GM21515 (cell line): ENCODE data around the gene HSDL2.

Experiments
- ATAC-seq: cut with Tn5 transposase; IDR thresholded peaks from one replicate; pipeline ENCODE4 v1.9.1; 2021; ENCODE audit not compliant: unreplicated experiment

Gene HSDL2

GRCh38 chr9:112380102-112380824 is at the start of gene HSDL2:
HSDL2 (plus strand) TSS chr9:112380108; CDS start chr9:112380164, 56 bp downstream.
- peak; percentile 25 for ATAC-seq

- no peak for ATAC-seq
Measured at GRCh38 chr9:112331674-112331952, 48.3 kb upstream of the HSDL2 start.

- no peak for ATAC-seq
Measured at GRCh38 chr9:112332214-112332613, 47.7 kb upstream of the HSDL2 start.

DNA sequence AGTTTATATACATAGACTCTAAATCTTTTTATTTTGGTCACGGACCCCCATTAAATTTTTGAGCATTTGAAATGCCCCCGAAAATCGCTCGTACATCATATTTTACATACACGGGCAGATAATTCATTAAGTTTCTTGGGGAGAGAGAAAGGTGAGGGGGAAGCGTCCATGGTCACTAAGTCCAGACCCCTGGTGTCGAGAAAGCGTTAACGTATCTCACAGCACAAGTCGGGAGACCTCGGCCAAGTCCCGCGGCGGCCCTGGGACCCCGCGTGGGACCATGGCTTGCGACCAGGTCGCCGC is 47.3 kb upstream of the HSDL2 start:
- no peak for ATAC-seq

DNA sequence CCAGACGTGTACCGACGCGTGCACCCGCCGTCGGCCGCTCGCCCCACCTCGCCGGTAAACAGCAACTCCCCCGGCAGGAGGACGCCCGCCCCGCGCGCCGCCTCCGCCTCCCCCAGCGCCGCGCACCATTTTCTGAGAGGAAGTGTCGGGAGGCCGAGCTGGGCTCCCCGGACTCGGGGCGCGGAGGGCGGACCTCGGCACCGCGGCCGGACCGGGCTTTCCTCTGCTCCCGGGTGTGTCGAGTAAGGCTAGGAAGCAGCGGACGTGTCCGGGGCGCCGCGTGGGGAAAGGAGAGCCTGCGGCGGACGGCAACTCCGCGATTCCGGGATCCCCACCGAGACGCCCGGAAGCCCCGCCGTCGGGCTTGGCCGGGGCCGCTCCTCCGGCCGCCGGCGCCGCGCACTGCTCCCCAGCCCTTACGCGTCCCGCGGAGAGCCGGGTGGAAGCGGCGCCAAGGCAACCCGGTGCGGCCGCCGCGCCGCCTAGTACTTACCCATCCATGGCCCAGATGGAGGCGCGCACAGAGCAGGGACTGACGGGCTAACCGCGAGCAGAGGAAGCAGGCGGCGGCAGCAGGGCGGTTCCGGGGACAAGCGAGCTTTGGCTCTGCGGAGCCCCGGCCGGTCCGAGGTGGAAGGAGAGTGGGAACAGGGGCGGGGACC is 46.8 kb upstream of the HSDL2 start, which contains the start of gene PTBP3:
Gene PTBP3 (minus strand): TSS at position 643 of the 662 bp plus-strand sequence. CDS start 35,754 bp downstream, outside the sequence.
- ATAC-seq, result peak; percentile 59

DNA sequence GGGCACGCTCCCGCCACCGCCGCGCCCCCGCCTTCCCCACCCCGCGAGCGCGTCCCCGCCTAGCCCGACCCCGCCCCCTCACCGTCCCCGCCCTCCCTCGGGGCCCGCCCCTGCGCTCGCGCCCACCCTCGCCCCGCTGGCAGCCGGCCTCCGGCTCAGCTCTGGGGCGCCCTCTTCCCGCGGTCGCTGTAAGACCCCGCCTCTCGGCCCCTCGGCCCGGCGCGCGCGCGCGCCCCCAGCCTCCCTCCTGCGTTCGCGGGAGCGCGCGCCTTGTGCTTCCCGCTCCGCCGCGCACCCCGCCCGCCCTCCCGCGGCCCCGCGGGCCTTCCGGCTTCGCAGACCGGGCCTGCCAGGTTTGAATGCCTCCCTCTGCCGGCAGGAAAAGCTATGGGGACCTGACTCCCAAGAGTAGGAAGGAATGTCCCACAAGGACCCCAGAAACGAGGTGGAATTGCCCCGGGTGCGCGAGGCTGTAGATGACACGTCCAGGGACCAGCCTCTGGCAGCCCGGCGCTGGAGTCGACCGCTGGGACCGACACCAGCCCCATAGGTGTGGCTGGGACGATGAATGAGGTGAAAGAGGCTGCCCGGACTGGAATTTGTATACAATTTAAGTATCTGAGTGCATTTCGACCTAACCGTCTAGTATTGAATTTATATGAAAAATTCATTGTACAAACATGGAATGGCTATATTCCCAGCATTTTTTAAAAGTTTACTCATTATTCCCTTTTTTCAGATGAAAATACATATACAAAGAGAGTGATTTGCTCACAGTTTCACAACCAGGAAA is 46.1 kb upstream of the HSDL2 start:
- peak; percentile 65 for ATAC-seq

DNA sequence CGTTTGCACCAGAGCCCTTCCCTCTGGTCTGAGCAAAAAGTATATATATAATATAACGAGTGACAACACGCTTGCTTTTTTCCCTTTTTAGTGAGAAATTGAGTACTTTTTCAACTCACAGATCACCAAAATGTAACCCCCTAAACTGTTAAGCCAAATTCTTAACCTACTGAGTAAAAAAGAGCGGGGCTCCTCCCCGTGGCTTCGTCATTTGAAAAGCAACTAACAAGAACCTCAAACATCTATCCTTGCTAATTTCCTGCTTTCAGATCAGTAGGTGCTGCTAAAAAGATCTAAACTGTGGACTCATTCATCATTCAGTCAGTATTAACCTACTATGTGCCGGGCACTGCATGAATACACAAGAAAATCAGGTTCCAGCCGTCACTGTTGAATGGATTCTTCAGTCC is 45.5 kb upstream of the HSDL2 start:
- ATAC-seq, result no peak

DNA sequence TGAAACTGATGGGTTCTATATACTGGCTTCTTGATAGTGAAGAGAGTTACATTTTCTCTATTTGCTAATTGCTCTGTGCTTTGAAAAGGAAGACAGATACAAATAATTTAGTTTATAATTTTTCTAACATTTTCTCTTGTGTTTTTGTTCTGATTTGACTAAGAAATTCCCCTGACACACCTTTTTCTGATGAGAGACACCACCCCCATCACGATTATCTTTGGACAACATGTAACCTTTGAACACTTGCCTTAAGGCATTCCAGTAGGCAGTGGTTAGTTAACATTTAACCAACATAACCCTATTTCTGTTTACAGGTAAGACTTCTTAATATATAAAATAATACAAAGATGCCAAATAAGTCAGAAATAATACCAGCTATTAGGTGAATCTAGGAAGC is 42.4 kb upstream of the HSDL2 start:
- no peak for ATAC-seq

DNA sequence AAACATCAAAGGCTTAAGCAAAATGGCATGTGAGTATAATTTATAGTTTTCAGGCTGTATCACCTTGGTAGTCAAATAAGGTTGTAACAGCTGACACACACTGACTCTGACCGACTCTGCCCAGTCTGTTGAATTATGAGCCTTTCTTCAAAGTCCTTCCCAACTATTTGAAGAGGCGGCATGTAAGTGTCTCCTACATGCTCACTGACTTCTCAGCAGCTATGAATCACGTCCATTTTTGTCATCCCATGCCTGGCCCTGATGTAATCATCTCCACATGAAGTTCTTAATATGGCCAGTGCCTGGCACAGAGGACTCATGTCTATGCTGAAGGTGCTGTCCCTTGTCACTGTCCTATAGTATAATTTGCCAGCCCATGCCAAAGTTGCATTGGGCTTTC is 41.3 kb upstream of the HSDL2 start:
- no peak for ATAC-seq

- no peak for ATAC-seq
Measured at GRCh38 chr9:112339886-112340285, 40.0 kb upstream of the HSDL2 start.

DNA sequence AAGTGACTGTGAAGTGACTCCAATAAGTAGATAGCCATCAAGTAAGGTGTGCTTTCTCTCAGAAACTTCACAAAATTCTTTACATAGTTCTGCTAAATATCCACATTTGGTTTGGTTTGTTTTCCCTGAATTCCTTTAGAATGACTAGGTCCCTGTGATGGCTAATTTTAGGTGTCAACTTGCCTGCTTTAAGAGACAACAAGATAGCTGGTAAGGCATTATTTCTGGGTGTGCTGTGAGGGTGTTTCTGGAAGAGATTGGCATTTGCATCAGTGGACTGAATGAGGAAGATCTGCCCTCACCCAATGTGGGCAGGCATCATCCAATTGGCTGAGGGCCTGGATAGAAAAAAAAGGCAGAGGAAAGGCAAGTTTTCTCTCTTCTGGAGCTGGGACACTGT is 38.2 kb upstream of the HSDL2 start:
- no peak for ATAC-seq

DNA sequence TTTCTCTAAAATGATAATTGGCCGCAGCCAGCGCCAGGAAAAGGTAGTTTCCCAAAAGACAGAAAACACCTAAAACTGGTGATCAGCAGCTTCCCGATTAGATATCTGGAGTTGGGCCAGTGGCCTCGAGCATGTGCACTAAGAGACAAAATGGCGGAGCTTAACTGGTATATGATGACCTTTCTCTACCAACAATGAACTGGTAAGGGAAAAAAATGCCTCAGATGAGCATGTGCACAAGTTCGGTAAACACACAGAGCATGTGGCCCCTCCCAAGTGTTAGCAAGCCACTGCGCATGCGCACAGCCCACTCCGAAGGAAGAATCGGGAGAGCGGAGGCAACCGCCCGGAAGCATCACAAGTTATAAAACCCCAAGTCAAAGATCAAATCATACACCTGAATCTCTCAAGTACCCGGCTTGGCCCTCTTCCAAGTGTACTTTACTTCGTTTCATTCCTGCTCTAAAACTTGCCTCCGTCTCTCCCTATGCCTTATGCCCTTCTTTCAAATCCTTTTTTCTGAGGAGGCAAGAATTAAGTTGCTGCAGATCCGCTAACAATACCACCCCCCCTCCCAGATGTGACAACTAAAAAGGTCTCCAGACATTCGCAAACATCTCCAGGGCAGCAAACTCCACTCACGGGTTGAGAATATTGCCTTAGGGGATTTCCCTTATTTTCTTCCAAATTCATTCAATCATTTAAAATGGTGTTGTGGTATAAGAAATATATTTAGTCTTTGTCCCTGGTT is 31.5 kb upstream of the HSDL2 start:
- no peak for ATAC-seq

GRCh38 chr9:112349008-112349333 is 30.9 kb upstream of the HSDL2 start:
- no peak for ATAC-seq

- no peak for ATAC-seq
Measured at GRCh38 chr9:112351184-112351583, 28.7 kb upstream of the HSDL2 start.

GRCh38 chr9:112352209-112352608 is 27.7 kb upstream of the HSDL2 start:
- ATAC-seq, result no peak

DNA sequence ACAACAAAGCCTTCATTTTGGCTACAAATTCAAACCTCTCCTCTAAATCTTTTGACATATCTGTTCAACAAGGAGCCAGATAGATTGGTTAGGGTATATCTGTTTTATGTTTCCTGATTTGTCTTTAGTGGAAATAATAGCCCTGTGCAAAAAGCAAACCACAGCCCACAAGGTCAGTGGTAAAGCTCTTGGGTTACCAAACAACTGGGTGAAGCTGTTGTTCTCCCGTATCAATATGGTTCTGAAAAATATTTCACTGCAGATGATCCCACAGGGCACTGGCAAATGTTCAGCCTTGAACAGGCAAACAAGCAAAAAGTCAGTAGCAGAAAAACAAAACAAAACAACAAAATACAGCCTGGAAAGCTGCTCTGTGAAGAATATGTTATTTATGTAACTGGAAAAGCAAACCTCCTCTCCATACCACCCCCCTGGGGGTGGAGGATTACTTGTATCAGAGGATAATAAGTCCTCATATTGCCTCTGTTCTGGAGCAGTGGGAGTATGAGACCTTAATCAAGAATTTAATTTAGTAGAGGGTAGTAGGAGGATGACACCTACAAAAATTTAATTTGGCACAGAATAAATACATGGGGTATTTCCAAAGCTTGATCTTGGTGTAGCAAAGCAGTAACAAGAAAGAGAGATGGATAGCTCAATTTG is 25.7 kb upstream of the HSDL2 start:
- no peak for ATAC-seq

- no peak for ATAC-seq
Measured at GRCh38 chr9:112355427-112355897, 24.4 kb upstream of the HSDL2 start.

DNA sequence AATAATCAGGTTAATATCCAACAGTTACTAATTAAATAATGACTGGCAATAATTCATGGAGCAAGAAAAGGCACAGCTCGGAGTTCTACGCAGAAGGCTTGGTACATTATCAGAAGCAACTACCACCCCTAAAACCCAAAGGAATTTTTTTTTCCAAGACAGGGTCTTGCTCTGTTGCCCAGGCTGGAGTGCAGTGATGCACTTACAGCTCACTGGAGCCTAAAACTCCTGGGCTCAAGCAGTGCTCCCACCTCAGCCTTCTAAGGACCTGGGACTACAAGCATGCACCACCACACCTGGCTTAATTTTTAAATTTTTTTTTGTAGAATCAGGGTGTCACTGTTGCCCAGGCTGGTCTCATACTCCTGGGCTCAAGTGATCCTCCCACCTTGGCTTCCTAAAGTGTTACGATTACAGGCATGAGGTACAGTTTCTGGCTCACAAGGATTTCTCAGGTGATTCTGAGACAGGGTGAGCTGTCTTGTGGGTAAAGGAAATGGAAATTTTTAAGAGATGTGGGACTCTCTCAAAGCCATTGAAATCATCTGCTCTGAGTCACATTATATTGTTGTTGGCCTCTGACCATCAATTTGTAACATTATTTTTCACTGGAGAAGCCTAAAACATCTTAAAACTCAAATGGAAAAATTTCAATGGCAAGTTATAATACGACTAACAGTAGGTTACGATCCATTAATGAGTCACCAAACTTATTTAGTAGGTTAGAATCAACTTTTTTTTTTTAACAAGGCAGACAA is 19.7 kb upstream of the HSDL2 start:
- no peak for ATAC-seq

DNA sequence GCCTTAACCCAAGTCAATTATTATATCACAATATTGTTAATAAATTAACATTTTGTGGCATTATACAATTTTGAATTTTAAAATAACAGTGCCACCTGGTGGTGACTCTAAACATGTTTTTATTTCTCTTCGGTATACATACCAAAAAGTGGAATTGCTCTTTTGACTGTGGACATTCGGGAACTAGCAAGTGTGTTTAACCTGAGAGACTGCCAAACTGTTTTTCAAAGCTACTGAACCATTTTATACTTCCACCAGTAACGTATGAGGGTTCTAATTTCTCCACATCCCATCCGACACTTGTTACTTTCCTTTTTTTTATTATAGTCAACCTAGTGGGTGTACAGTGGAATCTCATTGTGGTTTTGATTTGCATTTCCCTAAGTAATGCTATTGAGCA is 18.3 kb upstream of the HSDL2 start:
- no peak for ATAC-seq

- no peak for ATAC-seq
Measured at GRCh38 chr9:112364761-112365160, 15.1 kb upstream of the HSDL2 start.
